UCSD-AML1 (cell line): ENCODE measurements around the gene HOXB7.
A peak's percentile ranks its signal among the peaks of the same experiment; 100 is the strongest.

Experiments used
- DNase-seq: peaks from one replicate; lab custom pipeline; 2025; ENCODE audit not compliant: unreplicated experiment; lab: John Stamatoyannopoulos, UW

The HOXB7 gene

DNA sequence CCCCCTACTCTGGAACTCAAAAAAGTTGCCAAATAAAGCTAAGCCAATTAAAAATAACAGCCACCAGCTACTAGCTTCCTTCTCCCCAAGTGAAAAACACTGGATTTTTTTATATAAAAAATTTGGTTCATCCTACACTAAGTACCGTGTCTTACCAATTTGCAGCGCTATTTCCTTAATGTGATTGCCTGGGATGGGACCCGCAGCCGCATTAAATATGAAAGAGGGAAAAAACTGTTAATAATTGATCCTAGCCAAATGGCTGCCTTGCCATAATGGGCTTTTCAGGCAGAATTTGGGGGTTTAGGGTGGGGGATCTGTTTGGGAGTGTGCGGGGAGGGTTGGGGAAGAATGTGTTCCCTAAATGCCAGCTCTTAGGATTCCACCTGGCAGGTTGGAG, 13.3 kb upstream of the HOXB7 start:
- no peak for DNase-seq

DNA sequence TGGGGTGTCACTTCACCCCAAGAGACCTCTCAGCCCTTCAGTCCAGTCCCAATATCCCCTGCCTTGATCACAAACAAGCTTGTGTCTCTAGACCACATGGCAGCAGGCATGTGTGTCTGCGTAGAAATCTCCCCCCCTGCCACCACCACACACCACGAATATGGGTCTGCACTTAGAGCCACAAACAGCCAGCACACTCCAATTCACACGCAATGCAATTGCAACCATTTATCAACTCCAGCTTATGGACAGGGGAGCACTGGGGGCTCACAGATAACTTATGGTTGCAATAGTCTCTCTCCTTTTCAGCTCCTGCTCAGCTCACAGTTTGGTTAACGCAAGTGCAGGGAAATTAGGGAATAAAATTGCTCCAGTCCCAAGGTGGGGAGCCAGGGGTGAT, 12.8 kb upstream of the HOXB7 start:
- DNase-seq, result no peak

DNA sequence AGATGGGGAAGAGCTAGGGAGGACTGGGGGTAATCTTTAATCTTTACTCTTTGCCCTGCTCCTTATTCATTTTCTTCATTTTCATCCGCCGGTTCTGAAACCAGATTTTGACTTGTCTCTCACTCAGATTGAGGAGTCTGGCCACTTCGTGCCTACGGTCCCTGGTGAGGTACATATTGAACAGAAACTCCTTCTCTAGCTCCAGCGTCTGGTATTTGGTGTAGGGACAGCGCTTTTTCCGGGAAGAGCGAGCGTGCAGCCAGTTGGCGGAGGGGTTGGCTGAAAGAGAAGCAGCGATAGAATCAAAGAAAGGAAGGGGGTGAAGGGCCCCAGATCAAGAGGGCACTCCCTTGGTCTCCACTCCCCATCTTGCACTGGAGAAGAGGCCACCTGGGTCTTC, 12.0 kb upstream of the HOXB7 start:
- no peak for DNase-seq

DNA sequence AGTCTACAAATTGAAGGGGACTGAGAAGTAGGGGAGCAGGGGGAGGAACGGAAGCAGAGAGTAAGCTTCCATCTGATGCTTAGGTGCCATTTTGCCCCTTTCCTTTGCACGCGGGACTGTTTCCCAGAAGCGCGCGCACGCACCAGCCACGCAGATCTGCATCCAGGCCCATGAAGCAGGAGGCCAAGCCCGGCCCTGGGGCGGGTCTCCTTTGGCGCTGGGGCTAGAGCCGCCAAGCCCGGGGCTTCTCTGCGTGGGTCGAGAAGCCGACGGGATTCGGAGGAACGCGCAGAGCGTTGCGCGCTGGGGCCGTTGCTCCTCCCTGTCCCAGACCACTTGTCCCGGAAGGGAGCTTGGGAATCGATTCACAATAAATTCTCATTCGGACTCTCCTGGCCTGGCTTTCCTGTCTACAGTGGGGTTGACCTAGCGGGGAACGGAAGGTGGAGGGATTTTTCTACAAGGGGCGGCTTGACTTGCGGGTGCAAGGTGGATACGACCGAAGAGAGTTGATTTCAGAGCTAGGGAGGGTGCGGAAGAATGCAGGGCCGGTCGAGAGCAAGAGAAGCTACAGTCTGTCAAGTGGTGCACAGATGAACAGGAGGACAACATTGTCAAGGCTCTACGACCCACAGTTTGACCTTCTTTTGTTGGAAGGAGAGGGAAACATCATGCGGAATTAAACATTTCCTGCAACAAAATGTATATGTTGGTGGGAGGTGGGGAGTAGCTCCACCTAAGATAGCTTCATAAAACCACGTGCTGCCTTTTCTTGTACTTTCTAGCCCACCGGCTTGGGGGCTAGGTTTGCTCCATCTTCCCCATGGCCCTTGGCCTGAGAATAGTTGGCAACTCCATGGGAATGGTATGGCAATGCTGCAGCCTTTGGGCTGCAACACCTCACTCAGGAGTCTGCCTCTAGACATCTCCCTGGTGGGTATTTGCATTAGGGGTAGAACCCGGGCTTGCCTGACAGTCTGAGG, 10.9 kb upstream of the HOXB7 start:
- no peak for DNase-seq

DNA sequence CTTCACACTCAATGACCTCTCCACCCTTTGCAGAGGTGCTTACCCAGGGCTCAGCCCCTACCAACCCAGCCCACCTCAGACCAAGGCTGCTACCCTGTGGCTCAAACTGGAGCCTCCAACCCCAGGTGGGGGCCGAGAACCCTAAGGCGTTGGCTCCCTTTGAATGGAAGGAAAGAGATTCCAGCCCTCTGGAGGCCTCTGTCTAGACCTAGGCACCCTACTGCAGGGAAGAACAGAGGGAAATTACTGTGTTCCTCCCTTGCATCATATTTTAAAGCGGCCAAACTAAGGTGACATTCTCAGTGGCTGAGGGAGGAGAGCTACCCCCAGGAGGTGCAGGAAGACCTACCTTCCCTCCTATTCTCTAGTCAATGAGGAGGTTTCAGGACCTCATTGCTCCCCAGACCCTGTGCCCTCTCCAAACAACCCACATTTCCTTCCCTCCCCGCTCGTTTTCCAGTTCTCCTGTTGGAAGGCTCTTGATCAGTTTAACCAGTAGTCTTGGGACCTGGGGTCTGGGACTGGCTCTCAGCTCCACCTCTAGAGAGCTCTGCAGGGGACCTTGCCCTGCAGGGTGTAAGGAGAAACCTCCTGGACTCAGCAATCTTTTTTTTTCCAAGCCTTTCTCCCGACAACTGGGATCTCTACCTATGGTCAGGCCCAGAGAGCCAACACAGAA, 9.8 kb upstream of the HOXB7 start:
- DNase-seq, result no peak

DNA sequence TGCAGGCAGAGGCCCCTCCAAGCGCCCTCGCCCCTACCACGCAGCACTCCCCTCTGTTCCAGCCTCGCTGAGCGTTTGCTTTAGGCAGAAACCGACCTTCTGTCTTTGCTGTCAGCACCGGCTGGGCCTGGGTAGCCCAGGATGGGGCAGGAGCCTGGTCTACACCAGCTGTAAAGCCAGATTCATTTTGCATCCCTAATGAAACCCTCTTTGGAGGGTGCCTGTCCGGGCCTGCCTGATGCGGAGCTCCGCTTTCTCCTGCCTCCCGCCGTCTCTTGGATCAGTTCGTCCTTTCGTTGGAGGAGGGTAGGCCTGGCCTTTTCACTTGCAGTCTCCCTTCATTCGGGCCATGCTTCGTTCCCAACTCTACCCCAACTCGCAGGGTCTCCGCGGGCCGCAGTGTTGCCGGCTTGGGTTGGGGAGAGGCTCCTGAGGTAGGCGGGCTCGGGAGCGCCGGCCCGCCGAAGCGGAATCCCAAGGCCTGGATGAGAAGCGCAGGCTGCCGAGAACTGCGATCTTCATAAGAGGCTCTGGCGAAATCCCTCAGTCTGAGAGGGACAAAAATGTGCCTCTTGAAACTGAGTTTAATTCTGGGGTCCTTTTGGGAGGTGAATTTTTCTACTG, 9.1 kb upstream of the HOXB7 start:
- DNase-seq, result no peak

DNA sequence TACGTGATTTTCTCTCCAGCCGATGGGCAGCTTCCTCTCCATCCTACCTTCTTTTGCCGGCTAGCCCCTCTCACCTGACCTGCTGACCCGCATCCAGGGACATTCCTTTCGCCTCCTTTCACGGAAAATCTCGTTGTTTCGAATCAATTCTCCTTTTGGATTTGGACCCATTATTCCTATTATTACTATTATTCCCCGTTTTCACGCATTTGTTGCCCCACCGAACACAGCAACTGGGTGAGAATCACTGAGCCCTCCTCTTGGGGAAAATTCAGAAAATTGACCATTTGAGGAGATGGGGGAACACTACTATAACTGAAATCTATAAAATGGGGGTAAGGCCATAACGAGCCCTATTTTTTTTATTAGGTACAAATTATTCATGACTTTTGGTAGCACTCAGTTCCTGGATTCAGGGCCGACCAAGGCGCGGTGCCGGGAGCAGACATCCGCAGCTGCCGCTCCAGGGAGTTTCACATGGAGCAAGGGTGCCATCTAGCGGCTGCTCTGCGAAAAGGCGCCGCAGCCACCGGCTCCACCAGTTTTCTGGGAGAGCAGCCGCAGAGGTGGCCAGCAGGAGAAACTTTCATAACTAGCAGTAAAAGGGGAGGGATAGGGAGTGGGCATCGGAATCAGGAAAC, 7.6 kb upstream of the HOXB7 start:
- DNase-seq, result peak; percentile 80

DNA sequence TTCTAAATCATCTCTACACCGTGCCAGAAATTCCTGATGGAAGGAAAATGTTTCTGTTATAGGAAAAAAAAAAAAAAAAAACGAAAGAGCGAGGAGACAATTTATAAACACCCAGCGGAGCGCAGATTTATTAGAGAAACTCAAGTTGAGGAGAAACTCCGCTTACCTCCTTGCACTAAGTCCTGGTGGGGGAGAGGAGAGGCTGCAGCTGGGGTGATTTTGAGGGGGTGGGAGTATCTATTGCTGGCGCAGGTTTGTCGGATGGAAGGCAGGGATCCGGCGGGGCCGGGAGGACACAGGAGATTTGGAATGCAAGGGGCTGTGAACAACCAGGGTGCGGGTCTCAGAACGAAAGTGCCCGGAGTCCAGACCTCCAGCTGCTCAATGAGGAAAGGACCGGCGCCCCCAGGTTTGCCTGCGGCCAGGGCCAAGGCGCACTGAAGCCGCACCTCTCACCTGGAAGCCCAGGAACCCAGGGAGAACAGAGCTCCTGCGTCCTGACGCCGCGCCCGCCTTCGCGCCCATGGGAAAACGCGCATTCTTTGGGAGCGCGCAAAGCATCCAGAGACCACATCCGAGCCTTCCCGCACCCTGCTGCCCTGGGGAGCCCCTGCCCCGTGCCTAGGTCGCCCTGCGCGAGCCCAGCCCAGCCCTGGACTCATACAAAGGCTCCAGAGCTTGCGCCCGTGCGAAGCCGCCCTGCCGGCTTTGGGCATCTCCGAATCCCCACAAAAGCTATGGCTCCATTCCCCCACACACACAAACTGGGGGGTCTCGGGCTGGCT, 6.8 kb upstream of the HOXB7 start:
- DNase-seq, result no peak

DNA sequence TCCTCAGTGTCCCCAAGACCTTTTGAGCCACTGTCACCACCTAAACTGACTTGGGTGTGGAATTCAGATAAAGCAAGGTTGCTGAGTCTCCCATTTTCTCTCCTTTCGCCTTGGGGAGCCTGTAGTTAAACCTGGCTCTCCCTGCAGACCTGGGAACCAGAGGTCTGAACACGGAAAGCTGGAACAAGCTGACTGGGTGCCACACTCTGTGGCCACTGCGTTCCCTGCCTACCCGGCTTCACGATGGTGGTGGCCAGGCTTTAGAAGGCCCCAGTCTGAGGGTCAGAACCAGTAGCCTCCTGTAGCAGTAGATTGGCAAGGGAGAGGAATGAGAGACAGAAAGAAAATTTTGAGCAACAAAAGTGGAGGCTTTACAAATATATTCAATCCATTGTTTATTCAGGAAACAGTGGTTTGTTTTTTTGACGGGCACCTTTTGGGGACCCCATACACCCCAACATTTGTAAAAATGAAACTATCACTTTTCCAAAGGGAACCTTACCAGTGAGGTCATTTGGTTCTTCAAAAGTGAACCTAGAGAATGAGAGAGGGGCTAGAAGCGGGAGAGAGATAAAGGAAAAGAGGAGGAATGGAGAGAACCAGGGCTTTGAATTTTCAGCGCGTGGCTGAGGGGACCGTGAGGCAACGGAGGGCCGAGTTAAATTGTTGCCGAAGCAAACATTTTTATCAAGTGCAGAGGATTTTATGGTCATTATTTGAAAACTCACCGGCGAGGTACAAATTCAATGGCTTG, 6.1 kb upstream of the HOXB7 start:
- no peak for DNase-seq

DNA sequence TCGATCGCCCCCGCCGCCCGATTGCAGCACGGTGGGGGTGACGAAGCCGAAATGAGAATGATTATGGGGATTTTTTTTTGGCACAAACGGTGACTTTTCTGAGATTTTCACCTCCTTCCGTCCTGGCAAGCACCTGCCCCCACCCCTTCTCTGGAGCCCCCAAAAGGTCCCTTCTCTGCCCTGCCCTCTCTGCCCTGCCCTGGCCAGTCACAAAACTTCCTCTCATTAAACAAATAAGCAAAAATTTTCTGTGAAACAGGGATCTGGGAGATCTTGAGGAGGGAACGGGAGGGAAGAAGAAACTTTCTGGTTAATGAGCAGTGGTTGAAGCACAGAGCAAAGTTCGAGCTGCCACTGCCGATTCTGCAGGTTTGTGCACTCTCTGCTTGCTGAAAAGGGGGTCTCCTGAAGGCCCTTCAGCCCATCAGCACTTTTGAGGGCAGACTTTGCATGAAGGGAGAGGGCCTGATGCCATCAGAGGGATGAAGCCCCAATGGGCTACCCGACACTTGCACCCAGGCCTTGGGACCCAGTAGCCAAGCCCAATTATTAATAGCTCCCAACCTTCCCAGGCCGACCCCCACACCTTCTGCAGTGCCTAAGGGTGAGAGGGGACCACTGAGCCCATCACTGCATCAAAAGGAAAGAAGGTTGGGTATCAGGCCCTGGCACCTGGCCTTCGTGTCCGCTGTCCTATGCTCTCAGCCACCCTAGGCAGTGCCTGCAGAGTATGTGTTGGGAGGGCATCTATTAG, 5.3 kb upstream of the HOXB7 start:
- DNase-seq, result no peak

DNA sequence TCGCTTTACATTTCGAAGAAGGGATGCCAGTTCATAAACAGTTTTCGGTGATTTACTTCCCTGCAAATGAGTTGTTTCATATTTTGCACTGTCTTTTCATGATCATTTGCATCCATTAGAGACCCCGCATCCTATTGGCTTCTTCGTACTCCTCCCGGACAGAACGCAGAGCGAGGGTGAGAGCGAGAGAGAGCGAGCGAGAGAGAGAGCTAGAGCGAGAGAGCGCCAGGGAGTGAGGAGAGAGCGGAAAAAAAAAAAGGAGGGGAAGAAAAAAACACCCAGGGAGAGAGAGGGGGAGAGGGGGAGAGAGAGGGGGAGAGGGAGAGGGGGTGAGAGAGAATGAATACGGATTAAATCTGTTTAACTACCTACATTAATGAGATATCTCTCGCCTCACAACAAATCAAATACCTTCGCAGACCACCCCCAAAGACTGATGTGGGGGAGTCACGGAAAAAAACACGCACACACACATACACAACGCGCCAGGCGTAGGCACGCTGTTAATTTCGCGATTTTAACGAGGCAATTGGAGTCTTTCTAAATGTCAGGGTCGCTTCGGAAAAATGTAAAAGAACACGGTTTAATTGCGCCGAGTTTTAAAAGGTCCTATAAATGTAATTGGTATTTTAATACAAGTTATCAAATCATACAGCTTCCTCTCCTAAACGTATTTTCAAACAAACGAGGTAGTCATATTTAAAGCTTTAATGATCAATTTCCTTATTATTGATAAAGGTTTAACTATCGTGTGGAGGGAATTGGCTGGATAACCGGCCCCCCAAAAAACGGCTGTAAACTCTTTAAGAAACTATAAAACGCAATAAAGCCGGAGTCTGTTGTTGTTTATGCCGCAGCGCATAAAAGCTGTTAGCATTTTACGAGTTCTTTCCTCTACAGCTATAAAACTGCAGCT, 4.5 kb upstream of the HOXB7 start, which contains the start of gene HOXB8:
Gene HOXB8, minus strand, starts transcription at position 246 of the 916 bp plus-strand sequence. CDS start 588 bp downstream, outside the sequence.
- no peak for DNase-seq

DNA sequence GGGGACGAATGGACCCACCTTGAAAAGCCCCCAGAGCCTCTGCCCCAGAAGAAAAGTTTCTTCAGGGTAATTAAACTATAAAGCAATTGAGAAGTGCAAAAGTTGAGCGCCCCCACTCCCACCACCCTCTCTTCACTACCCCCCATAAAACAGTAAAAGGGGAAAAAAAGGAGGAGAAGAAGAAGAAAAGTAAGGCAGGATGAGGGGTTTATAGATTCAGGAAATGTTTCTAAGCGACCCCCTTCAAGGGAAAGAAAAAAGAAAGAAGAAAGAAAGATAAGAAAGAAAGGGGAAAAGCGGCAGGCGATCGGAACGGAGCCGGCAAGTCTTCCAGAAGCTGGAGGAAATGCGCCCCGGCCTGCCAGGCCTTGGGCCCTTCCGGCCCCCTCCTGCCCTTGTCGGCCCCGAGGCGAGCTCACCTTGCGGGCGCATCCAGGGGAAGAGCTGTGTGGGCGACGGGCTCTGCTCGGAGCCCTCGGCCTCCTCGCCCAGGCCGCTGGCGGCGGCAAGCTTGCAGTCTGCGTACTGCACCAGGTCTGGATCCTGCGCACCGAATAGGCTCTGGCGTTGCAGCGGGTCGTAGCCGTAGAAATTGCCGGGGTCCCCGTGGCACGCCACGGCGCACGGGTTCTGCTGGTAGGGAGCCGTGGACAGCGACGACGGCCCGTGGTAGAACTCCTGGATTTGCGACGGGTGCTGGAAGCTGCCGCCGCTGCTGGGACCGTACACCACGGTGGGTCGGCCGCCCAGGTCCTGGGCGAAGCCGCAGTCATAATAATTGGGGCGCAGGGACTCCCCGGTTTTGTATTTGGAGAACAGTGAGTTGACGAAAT, 3.3 kb upstream of the HOXB7 start:
- DNase-seq, result no peak

DNA sequence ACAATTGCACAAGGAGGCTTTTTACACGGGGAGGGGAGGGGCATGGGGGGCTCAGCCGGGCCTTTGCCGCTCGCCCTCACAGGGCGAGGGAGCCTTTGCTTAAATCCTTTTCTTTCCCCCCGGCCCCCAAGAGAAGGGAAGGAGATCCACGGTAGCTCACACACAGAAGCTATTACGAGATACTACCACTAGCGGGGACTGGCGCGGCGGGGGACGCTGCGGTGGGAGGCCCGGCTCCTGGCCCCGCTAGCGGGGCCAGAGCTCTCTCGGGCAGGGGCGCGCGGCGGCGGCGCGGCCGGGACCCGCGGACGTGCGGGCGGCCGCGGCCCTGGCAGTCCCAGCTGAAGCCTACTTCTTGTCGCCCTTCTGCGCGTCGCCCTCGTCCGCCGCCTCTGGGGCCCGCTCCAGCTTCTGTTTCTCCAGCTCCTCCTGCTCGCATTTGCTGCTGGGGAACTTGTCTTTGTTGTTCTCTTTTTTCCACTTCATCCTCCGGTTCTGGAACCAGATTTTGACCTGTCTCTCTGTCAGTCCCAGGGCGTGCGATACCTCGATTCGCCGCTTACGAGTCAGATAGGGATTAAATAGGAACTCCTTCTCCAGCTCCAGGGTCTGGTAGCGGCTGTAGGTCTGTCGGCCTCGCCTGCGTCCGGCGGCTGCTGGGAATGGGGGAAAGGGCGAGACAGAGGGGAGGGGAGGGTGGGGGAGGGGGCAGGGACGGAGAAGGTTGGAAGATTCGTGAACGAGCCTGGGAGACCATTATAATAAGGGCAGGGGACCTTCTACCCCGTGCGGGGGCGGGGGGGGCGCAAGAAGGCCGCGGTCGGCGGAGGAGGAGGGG, 2.3 kb upstream of the HOXB7 start:
- DNase-seq, result peak; percentile 25

DNA sequence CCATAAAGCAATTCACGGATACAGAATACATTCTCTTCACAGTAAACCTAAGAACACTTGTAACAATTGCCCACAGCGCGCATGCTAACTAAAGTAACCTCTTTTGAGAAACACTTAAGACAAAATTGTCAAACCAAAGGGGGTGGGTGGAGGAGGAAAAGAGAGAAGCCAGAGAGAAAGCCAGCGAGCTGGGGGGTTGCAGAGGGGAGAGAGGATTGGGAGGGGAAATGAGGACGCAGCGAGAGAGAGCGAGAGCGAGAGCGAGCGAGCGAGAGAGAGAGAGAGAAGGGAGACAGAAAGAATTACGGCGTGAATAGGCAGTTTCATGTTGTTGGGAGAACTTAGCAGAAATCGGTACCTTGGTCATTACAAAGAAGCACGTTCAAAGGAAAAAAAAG, 1.6 kb upstream of the HOXB7 start:
- no peak for DNase-seq

DNA sequence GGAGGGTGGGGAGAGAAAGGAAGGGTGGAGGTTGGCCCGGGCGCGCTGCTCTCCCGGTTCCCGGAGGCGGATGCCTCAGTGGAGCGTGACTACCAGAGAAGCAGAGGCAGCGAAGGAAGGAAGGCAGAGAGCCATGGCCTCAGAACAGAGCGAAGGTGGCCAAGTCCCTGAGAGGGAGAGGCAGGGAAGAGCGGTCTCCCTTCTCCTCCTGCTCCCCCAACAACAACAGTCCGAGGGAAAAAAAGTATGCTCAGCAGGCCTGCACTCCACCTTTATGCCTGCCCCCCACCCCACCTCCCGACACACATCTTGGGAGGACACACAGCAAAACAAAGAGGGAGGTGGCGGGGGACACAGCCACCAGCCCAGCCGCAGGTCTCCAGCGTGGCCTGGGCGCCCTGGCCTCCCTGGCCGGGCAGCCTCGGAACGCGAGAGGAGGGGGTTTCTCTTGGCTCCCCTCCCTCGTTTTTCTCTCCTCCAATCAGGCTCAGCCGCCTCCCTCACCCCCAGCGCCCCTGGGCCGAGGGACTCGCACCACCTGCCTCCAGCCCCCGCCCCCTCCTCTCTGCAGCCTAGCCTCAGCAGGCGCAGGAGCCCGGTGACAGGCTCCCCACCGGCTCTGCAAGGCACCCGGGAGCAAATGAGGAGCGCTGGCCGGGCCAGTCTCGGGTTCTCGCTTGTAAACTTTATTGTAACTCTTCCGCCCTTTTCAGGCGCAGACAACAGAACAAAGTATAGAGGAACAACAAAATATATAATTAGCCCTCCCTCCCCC, 1.1 kb upstream of the HOXB7 start:
- no peak for DNase-seq
